IPS DF 4.7 (cell line): ENCODE measurements around the gene SEC14L5.

Experiments
- DNase-seq: peaks from one replicate; pipeline ENCODE4 v3.0.0-alpha.2; 2013; ENCODE audit warnings: low spot score; ENCODE audit errors: extremely low read depth

SEC14L5 gene

GRCh38 chr16:5066511-5066910 is 108.4 kb downstream of the SEC14L5 start:
- no peak for DNase-seq
